ENCODE measurements around the gene ZNF148. TPM values are rescaled to one million over a fixed set of nuclear protein-coding genes. Genes with fewer than 3 reads are reported as not detected.

Gene ZNF148
- total and polyA plus RNA-seq, 7 donors = 3.5 to 29.8 (median 22.7) TPM

DNA sequence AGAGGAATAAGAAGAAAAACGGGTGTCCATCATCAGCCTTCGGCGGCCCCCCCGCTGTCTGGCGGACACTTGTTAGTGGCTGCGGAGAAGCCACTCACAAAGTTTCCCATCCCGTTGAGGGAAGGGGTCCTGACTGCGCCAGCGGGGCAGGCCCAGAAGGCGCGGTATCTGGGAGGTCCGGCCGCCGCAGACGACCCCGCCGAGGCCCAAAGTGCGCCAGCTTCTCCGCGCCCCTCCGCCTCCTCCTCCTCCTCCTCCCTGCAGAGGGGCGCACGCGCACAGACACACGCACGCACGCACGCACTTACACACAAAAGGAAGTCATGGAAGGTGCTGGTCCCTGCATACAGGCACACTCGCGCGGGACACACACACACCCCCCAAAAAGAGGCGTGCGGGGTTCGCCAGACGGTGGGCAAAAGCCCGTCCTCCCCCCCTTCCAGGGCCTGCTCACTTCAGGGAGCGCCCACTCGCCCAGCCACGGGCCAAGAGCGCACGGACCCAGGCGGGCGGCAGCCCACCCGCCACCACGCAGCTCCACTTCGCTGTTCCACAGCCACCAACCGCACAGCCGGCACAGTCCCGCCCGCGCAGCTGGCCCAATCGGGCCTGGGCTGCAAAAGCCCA, 18.0 kb downstream of the ZNF148 start:
- Histone ChIP-seq H3K9me3 (no peaks in the 10 kb centered on the region), H3K4me1 (peaks cover 41% of the 10 kb centered on the region), H3K27me3 (ENCODE audit: insufficient read depth in 3 of 3, low read length in 2 of 3) (no peaks in the 10 kb centered on the region), H3K27ac (peak overlapping the region; percentile 81), H3K4me3 (peak overlapping the region; percentile 75), H3K36me3 (ENCODE audit: insufficient read depth in 1 of 2, low read depth in 1 of 2) (no peaks in the 10 kb centered on the region)
- DNase-seq = peak; percentile 50 to 74
- 1 to 8% (median 4%) methylated on average over 39 to 52 of the region's 52 CpGs for WGBS, 3 donors
- no peak for TF ChIP-seq CTCF (IDR thresholded peaks at IDR 0.05)
- intact Hi-C loops (cut with DNase I) = no loop called here
- ATAC-seq = peak; percentile 78 to 89 (median 88)

DNA sequence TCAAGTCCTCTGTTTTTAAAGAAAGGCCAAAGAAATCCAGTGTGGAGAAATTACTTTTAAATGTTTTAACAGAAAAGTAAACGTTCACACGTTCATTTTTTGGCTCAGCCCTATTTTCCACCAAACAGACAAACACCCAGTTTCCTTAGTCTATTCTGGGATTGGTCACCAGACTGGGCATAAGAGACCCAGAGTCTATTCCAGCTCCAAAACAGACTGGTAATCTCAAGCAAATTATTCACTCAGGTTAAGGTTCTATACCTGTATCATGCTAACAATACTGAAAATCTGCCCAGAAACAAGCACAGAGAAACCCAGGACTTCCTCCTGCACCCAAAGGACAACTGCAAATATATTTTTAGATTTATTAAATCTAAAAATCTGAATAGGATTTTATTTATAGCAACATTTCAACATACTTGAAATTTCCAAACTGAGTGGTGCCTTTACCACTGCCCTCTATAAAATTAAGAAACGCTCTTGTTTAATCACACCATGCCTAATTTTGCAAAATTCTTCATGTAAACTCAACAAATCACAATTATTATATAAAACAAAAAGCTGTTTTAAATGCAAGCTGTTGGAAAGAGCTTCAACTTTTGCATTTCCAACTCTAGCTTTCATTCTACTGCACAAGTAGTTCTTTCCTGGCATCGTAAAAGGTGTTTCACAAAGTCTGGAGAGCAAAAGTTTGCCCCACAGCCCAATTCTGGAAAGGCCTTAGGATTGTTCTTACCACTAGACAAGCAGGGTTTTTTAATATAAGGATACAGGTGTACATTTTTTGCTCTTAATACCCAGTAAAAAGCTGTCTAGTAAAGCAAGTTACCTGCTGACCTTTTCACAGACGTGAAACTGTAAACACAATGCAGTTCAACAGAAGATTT, 18.7 kb downstream of the ZNF148 start:
- Histone ChIP-seq H3K4me3 (peak overlapping the region; percentile 75), H3K27ac (peak overlapping the region; percentile 81), H3K4me1 (peaks cover 48% of the 10 kb centered on the region), H3K36me3 (ENCODE audit: insufficient read depth in 1 of 2, low read depth in 1 of 2) (no peaks in the 10 kb centered on the region), H3K27me3 (ENCODE audit: insufficient read depth in 3 of 3, low read length in 2 of 3) (no peaks in the 10 kb centered on the region), H3K9me3 (no peaks in the 10 kb centered on the region)
- WGBS, 3 donors = 7 to 16% (median 9%) methylated on average over 5 of the region's 5 CpGs
- ATAC-seq (peak; percentile 60 to 79 (median 66)), DNase-seq (no peak)
- intact Hi-C loops (cut with DNase I) = no loop called here
- TF ChIP-seq CTCF (IDR thresholded peaks at IDR 0.05) = no peak

DNA sequence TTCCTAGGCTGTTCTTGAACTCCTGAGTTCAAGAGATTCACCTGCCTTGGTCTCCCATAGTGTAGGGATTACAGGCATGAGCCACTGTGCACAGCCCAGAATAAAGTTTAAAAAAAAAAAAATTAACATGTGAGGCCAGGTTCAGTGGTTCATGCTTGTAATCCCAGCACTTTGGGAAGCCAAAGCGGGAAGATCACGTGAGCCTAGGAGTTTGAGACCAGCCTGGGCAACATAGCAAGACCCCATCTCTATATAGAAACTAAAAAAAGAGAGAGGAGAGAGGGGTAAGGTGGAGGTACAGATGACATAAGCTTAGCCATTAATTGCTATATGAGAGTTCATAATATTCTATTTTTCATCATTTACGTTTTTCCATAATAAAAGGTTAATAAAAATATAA, 21.5 kb downstream of the ZNF148 start:
- no peaks in the 10 kb centered on the region for H3K9me3 ChIP-seq
- WGBS, 3 donors = 88 to 97% (median 96%) methylated on average over 3 of the region's 3 CpGs
- H3K4me3 ChIP-seq = no peak overlapping the region
- peaks cover 48% of the 10 kb centered on the region for H3K4me1 ChIP-seq
- DNase-seq (no peak), ATAC-seq (no peak)
- H3K36me3 ChIP-seq (ENCODE audit: insufficient read depth in 1 of 2, low read depth in 1 of 2) = no peaks in the 10 kb centered on the region
- intact Hi-C loops (cut with DNase I) = no loop called here
- no peaks in the 10 kb centered on the region for H3K27me3 ChIP-seq (ENCODE audit: insufficient read depth in 3 of 3, low read length in 2 of 3)
- TF ChIP-seq CTCF (IDR thresholded peaks at IDR 0.05) = no peak
- H3K27ac ChIP-seq = no peak overlapping the region

DNA sequence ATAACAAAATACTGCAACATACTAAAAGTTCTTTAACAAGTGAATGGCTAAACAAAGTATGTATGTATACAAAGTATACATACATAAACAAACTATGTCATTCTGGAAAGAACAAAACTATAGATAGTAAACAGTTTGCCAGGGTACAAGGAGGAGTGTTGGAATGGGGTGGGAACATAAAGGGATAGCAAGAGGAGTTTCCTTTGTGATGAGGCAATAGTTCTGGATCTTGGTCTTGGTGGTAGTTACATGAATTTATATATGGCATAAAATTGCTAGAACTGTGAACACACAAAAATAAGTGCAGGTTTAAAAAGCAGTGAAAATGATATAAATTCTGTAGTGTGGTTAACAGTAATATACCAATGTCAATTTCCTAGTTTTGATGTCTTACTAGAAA, 22.0 kb downstream of the ZNF148 start:
- ATAC-seq = no peak
- H3K36me3 ChIP-seq (ENCODE audit: insufficient read depth in 1 of 2, low read depth in 1 of 2) = no peaks in the 10 kb centered on the region
- no peaks in the 10 kb centered on the region for H3K9me3 ChIP-seq
- intact Hi-C loops (cut with DNase I) = no loop called here
- peaks cover 51% of the 10 kb centered on the region for H3K4me1 ChIP-seq
- no peak for TF ChIP-seq CTCF (IDR thresholded peaks at IDR 0.05)
- no peak overlapping the region for H3K4me3 ChIP-seq
- H3K27me3 ChIP-seq (ENCODE audit: insufficient read depth in 3 of 3, low read length in 2 of 3) = no peaks in the 10 kb centered on the region
- H3K27ac ChIP-seq = no peak overlapping the region
- no peak for DNase-seq

Data from psoas muscle (tissue), 8 donors.